Endothelial cell of umbilical vein (primary cell): Measurements from ENCODE around the gene GLB1L2.

Source experiments
- EZH2 ChIP-seq: IDR thresholded peaks from 2 replicates; pipeline ENCODE4 v1.6.1; 2012; ENCODE audit warnings: borderline replicate concordance, low read depth, mild to moderate bottlenecking, moderate library complexity, low read length, inconsistent platforms; ENCODE audit not compliant: severe bottlenecking
- GATA2 ChIP-seq: IDR thresholded peaks from 2 replicates; pipeline ENCODE4 v1.7.0; 2011; ENCODE audit warnings: low read depth, mild to moderate bottlenecking, moderate library complexity, mixed read lengths, low read length; ENCODE audit not compliant: insufficient read length, insufficient read depth
- POLR2A ChIP-seq: IDR thresholded peaks from 2 replicates; pipeline ENCODE4 v1.6.1; 2012; ENCODE audit warnings: low read depth, mild to moderate bottlenecking, control low read depth, low read length
- POLR2AphosphoS5 ChIP-seq: IDR thresholded peaks from 2 replicates; pipeline ENCODE4 v1.6.1; 2012; ENCODE audit warnings: low read depth, mild to moderate bottlenecking, control low read depth, low read length, moderate library complexity; ENCODE audit not compliant: insufficient read depth
- TF ChIP-seq, protein P1 (sequence below), 2 donors: IDR thresholded peaks; 1 replicate in 1 of 2; 2 replicates in 1 of 2; pipeline ENCODE4 v1.5.1; 2011; ENCODE audit warnings: low read length in 2 of 2, mild to moderate bottlenecking in 2 of 2, moderate library complexity in 2 of 2, control low read depth in 1 of 2, inconsistent platforms in 1 of 2, low read depth in 1 of 2; ENCODE audit not compliant: insufficient read depth in 1 of 2; ENCODE audit errors: extremely low read depth in 1 of 2
- TF ChIP-seq, protein P2 (sequence below): IDR thresholded peaks from 2 replicates; pipeline ENCODE4 v1.6.1; 2011; ENCODE audit not compliant: insufficient read depth, insufficient read length

DNA sequence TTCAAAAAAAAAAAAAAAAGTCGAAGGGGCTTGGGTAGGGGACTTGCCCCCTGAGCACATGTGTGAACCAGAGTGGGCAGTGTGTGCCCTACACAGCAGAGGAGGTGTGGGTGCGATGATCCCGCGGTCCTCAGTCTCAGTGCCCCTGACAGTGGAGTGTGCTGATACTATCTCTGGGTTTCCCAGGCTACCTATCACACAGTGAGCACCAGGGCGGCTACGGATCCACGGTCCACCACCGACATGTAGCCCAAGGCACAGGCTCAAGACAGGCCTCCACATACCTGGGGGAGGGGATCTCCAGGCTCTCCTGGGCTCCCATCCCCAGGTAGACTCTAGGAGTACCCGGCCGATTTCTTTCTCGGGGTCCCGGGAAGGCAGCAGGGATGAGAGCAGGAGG, 71.1 kb downstream of the GLB1L2 start:
- no peak for TF ChIP-seq EZH2
- TF ChIP-seq, protein P1, sequence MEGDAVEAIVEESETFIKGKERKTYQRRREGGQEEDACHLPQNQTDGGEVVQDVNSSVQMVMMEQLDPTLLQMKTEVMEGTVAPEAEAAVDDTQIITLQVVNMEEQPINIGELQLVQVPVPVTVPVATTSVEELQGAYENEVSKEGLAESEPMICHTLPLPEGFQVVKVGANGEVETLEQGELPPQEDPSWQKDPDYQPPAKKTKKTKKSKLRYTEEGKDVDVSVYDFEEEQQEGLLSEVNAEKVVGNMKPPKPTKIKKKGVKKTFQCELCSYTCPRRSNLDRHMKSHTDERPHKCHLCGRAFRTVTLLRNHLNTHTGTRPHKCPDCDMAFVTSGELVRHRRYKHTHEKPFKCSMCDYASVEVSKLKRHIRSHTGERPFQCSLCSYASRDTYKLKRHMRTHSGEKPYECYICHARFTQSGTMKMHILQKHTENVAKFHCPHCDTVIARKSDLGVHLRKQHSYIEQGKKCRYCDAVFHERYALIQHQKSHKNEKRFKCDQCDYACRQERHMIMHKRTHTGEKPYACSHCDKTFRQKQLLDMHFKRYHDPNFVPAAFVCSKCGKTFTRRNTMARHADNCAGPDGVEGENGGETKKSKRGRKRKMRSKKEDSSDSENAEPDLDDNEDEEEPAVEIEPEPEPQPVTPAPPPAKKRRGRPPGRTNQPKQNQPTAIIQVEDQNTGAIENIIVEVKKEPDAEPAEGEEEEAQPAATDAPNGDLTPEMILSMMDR (IDR thresholded peaks at IDR 0.05; ENCODE audit: extremely low read depth in 1 of 2, insufficient read depth in 1 of 2, low read depth in 1 of 2, low read length in 2 of 2): no peak
- TF ChIP-seq GATA2: no peak
- no peak for TF ChIP-seq POLR2AphosphoS5
- TF ChIP-seq POLR2A: no peak
- TF ChIP-seq, protein P2, sequence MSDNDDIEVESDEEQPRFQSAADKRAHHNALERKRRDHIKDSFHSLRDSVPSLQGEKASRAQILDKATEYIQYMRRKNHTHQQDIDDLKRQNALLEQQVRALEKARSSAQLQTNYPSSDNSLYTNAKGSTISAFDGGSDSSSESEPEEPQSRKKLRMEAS: no peak
